Brain pericyte (primary cell): ENCODE data around the gene TMED4.

Experiments used
- DNase-seq: peaks from one replicate; pipeline ENCODE4 v3.0.0-alpha.2; 2012; ENCODE audit warnings: low read depth, low spot score

The TMED4 gene

GRCh38 chr7:44581879-44582603 lies at the start of gene TMED4:
Gene TMED4 (minus strand): TSS chr7:44582231. CDS start chr7:44582206, 25 bp downstream.
- DNase-seq: peak; percentile 97

GRCh38 chr7:44631458-44632115 lies 49.6 kb upstream of the TMED4 start:
- DNase-seq: no peak

DNA sequence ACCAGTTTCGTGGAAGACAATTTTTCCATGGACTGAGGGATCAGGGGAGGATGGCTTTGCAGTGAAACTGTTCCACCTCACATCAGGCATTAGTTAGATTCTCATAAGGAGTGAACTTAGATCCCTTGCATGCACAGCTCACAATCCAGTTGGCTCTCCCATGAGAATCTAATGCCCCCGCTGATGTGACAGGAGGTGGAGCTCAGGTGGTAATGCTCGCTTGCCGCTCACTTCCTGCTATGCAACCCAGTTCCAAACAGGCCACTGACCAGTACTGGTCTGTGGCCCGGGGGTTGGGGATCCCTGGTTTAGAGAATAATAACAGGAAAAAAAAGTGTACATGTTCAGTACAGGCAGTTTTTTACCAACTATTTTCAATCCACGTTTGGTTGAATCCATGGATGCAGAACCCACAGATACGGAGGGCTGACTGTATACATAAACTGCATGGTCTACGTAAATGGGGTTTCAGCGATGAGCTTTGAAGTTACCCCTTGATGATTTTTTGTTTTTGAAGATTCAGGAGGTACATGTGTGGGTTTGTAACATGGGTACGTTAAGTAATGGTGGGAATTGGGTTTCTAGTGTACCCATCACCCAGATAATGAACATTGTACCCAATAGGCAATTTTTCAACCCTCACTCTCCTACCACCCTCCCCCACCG lies 48.9 kb upstream of the TMED4 start:
- no peak for DNase-seq

- DNase-seq: no peak
These were observed 47.9 kb upstream of the TMED4 start for GRCh38 chr7:44629829-44630522.

- no peak for DNase-seq
These were observed 44.6 kb upstream of the TMED4 start for GRCh38 chr7:44626620-44627019.

DNA sequence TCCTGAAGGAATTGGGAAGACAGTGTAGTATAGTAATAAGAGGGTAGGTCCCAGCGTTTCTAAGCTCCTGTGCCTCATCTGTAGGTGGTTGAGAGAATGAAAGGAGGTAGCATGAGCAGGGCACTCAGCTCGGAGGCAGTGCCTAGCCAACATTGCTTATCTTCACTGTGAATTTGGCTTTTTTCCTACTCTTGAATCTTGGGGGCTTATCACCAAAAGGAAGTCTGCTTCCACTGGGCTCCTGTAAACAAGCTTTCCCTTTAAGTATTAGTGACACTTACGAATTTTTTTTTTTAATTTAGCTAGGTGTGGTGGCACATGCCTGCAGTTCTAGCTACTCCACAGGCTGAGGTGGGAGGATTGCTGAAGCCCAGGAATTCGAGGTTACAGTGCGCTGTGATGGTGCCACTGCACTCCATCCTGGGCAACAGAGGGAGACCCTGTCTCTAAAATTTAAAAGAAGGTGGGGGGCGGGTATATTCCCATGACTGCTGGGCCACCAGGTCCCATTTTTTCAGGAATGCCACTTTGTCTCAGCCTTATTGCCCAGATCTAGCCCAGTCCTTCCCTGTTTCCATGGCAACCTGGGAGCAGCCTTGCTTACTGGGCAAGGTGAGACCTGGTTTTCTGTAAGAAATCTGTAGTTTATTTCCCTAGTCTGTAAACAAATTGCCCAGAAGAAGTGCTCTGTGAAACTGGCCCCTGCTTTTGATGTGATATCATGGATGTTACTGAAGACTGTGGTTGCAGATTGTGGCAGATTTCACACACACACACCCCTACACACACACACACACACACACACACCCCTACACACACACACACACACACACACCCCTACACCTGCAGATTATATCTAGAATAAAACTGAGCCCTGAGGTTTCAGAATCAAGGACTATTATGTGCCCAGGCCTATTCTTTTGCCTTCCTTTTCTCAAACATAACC lies 43.8 kb upstream of the TMED4 start:
- no peak for DNase-seq

DNA sequence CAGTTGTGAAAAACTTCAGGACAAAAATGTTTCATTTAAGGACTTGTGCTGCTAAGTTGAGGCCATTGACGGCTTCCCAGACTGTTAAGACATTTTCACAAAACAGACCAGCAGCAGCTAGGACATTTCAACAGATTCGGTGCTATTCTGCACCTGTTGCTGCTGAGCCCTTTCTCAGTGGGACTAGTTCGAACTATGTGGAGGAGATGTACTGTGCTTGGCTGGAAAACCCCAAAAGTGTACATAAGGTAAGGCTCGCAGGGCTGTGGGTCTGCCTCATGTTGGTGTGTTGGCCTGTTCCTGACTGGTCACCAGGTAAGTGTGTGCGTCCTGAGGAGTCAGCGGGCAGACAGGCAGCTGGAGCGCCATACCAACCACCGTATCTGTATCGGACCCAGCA lies 42.3 kb upstream of the TMED4 start:
- DNase-seq: no peak

DNA sequence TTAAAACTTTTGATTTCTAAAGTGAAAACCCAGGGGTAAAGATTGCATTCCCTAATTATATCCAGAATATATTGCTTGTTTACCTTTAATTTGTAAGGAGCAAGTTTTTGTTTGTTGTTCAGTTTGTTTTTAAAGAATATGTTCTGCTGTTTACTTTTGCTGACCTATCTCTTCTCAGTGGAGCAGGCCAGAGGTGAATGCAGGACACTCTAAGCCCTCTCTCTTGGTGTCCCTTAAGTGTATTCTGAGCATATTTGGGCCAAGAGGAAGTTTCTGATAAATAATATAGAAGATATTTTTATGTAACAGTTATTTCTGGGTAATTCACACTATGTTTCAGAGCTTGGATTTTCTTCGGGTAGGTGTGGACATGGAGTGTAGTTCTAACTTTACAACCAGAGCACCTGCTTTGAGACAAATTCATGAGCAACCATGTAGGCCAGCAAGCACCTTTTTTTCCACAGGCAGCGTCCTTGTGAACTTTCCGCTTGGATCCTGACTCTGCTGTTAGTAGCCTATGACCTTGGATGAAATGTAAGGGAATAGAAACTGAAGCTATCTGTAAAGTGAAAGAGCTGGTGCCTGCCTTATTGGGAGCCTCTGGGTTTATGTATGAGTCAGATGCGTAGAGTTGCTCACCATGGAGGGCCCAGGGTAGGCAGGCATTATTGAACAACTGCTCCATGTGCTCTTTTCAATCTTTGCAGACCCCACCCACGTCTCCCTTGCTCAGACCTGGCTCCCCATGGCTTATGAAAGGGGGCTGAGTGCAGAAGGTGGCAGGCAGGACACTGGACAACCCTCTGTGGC lies 40.5 kb upstream of the TMED4 start:
- DNase-seq: no peak

GRCh38 chr7:44621750-44622103 lies 39.7 kb upstream of the TMED4 start:
- no peak for DNase-seq

DNA sequence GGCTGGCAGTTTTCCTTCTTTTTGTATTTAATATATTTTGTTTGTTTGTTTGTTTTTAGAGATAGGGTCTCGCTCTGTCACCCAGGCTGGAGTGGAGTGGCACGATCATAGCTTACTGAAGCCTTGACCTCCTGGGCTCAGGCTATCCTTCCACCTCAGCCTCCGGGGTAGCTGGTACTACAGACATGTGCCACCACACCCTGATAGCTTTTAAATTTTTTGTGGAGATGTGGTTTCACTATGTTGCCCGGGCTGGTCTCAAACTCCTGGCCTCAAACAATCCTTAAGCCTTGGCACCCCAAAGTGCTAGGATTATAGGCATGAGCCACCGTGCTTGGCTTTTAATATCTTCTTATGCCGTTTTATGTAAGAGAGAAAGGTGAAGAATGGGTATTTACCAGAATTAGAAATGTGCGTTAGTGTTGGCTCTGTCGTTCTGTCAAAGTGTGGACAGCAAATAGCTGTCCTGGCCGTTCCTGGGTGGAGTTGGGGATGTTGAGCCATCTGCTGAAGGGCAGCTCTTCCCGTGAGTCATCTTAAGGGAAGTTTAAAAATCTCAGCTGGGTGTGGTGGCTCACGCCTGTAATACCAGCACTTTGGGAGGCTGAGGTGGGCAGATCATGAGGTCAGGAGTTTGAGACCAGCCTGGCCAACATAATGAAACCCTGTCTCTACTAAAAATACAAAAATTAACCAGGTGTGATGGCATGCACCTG lies 39.2 kb upstream of the TMED4 start:
- DNase-seq: no peak

DNA sequence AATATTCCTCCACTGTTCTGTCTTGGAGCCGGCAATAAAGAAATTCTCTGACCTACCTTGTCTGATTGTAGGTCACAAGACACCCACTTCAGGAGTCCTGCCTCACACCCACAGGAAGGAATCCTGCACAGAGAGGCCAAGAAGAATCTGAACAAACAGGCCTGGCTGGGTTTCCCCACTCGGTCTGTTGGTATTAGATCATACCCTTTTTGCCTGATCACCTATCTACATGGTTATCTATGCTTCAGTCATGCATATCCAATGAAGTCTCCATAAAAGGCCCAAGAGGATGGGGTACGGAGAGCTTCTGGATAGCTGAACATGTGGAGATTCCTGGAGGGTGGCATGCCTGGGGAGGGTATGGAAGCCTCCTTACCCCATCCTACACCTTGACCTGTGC lies 36.7 kb upstream of the TMED4 start:
- no peak for DNase-seq

DNA sequence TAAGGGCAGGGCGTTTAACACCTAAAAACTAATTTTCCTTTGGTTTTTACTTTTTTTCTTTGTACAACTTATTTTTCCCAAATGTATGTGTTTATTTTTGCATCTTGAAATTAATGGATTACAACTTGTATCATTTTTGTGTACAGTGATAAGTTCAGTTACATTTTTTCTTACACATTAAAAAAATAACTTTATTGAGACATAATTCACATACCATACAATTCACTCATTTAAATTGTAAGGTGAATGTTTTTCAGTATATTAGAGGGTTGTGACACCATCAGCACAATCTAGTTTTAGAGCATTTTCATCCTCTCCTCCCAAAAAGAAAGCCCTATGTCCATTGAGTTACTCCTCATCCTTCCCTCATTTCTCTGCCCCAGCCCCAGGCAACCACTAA lies 36.0 kb upstream of the TMED4 start:
- DNase-seq: no peak

DNA sequence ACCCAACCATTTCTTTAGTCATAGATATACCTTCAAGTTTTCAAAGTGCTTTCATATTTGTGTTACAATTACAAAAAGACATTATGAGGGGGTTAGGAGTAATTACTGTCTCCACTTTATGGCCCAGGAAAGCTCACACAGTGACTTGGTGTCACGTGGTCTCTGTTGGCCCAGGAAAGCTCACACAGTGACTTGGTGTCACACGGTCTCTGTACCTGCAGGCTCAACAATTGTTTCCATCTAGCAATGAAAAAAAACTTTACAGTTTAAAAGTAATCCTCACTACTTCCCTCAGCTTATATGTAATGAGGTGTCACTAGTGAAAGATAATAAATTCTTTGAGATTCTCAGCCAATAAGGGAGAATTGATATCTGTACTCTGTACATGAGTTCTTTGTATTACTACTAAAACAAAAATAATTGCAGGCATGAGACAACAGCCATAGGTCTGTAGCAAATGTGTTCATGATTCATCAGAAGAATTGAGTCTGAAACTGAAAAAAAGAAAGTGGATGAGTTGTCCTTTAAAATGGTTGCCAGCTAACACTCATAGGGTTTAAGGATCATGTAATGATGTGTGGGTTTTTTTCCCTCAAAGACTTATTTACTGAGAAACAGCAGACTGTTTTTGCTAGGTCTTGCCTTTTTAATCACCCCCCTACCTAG lies 35.3 kb upstream of the TMED4 start:
- DNase-seq: no peak

DNA sequence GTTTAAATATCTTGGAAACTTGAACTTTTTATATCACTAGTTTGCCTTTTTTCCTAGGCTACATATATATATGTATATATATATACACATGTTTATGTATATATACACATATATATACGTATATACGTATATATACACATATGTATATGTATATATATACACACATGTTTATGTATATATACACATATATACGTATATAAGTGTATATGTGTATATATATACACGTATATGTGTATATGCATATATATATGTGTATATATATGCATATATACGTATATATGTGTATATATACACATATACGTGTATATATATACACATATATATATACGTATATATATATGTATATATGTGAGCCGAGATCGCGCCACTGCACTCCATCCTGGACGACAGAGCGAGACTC lies 34.5 kb upstream of the TMED4 start:
- no peak for DNase-seq

DNA sequence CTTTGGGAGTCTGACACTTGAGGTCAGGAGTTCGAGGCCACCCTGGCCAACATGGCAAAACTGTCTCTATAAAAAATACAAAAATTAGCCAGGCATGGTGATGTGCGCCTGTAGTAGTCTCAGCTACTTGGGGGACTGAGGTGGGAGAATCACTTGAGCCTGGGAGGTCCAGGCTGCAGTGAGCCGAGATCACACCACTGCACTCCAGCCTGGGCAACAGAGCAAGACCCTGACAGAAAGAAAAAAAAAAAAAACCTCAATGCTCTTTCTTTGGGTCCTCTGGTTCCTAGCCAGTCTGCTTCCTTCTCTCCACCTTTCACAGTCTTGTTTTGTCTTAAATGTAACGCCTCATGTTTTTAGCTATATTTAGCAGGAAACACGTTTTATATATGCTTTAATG lies 33.8 kb upstream of the TMED4 start:
- DNase-seq: no peak

DNA sequence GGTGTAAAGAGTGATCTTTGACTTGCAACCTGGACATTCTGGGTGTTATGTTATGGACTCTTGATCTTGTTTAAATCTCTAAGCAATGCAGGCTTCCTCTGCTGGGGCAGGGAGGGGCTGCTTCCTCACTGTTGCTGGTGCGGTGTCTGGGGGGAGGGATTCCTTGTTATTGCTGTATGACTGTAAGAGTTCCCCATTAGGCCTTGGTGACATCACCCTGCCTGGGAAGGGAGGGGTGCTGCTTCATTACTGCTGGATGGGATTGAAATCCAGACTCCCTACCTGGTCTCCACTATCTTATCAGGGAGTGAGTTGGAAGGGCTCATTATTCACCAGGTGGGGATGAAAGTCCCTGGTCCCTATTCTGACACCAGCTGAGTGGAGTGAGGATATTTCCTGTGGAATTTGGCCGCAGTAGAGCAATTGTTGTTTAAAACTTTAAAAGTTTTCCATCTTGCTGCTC lies 33.1 kb upstream of the TMED4 start:
- no peak for DNase-seq

GRCh38 chr7:44609829-44610228 lies 27.8 kb upstream of the TMED4 start:
- DNase-seq: no peak

DNA sequence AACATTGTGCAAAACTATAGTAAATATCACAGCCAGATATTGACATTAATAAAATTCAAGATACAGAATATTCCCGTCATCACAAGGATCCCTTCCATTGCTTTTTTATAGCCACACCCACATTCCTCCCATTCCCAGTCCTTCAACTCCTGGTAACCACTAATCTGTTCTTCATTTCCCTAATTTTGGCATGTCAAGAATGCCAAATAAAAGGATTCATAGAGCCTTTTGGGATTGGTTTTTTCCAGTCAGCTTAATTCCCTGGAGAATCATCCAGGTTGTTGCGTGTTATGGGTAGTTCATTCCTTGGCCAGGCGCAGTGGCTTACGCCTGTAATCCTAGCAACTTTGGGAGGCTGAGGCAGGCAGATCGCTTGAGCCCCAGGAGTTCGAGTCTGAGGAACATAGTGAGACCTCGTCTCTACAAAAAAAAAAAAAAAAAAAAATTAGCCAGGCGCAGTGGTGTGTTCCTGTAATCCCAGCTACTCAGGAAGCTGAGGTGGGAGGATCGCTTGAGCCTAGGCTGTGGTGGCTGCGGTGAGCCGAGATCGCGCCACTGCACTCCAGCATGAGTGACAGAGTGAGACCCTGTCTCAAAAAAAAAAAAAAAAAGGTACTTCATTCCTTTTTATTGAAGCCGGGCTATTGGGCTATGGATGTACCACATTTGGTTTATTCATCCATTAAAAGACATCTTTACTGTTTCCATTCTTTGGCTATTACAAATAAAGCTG lies 27.1 kb upstream of the TMED4 start:
- DNase-seq: no peak
